ENCODE results near the gene SPINK6. TPM values are rescaled to one million over a fixed set of nuclear protein-coding genes. Genes with fewer than 3 reads are reported as not detected.

SPINK6 gene
- total RNA-seq, 1 donor from 2014 or later: not detected

GRCh38 chr5:148261221-148261620 lies 58.4 kb downstream of the SPINK6 start:
- ATAC-seq: no peak
- no peaks in the 10 kb centered on the region for H3K4me1 ChIP-seq
- intact Hi-C loops (cut with DNase I): no loop called here
- H3K27ac ChIP-seq: no peak overlapping the region
- no peaks in the 10 kb centered on the region for H3K36me3 ChIP-seq
- peaks cover 21% of the 10 kb centered on the region for H3K9me3 ChIP-seq
- no peaks in the 10 kb centered on the region for H3K27me3 ChIP-seq (ENCODE audit: low read depth)
- H3K4me3 ChIP-seq: no peak overlapping the region
- no peak for DNase-seq
- TF ChIP-seq, protein P1, sequence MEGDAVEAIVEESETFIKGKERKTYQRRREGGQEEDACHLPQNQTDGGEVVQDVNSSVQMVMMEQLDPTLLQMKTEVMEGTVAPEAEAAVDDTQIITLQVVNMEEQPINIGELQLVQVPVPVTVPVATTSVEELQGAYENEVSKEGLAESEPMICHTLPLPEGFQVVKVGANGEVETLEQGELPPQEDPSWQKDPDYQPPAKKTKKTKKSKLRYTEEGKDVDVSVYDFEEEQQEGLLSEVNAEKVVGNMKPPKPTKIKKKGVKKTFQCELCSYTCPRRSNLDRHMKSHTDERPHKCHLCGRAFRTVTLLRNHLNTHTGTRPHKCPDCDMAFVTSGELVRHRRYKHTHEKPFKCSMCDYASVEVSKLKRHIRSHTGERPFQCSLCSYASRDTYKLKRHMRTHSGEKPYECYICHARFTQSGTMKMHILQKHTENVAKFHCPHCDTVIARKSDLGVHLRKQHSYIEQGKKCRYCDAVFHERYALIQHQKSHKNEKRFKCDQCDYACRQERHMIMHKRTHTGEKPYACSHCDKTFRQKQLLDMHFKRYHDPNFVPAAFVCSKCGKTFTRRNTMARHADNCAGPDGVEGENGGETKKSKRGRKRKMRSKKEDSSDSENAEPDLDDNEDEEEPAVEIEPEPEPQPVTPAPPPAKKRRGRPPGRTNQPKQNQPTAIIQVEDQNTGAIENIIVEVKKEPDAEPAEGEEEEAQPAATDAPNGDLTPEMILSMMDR (IDR thresholded peaks at IDR 0.05): no peak

Other genes starting within 250 kb of the SPINK6 start
- 2.1 TPM for gene SPINK5, start 139.1 kb upstream of the SPINK6 start, total RNA-seq
- not detected for gene SPINK14, start 34.5 kb upstream of the SPINK6 start, total RNA-seq
- not detected for gene MARCOL, start 35.5 kb downstream of the SPINK6 start, total RNA-seq
- gene SPINK13, start 65.8 kb downstream of the SPINK6 start, total RNA-seq: not detected
- not detected for gene SPINK7, start 109.4 kb downstream of the SPINK6 start, total RNA-seq
- gene SPINK9, start 132.5 kb downstream of the SPINK6 start, total RNA-seq: not detected
- gene FBXO38, start 180.9 kb downstream of the SPINK6 start, total RNA-seq: 72.9 TPM